Esophagus muscularis mucosa (tissue), 3 donors: ENCODE measurements around the gene COL27A1.

Experiments used
- POLR2A ChIP-seq: fragments of 450-650 bp; IDR thresholded peaks from one replicate; pipeline ENCODE4 v1.6.1; 2017; ENCODE audit warnings: antibody characterized with exemption, moderate library complexity, mild to moderate bottlenecking, low read depth
- TF ChIP-seq, protein P1 (sequence below), 3 experiments: fragments of 200-600 bp in 2 of 3; fragments of 450-650 bp in 1 of 3; sonication (generic) in 2 of 3; IDR thresholded peaks; one replicate each; pipeline ENCODE4 v1.5.1; 2017 to 2019; ENCODE audit warnings: antibody characterized with exemption in 3 of 3, mild to moderate bottlenecking in 2 of 3, moderate library complexity in 1 of 3

DNA sequence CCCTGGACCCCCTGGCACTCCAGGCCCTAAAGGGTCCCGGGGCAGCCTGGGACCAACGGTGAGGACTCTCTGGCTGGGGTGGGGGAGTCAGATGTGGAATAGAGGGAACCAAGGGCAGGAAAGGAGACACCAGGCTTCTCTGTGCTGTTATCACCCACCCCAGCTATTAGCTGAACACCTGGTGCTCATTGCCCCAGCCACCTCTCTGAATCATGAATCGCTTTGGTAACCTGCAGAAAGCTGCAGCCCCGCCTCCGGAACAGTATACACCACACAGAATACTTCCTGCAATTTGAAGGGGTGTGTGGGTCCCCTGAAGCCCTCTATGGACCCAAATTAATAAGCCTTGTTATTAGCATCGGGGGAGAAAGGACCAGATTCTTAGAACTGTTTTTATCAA, 127.2 kb downstream of the COL27A1 start:
- TF ChIP-seq, protein P1, sequence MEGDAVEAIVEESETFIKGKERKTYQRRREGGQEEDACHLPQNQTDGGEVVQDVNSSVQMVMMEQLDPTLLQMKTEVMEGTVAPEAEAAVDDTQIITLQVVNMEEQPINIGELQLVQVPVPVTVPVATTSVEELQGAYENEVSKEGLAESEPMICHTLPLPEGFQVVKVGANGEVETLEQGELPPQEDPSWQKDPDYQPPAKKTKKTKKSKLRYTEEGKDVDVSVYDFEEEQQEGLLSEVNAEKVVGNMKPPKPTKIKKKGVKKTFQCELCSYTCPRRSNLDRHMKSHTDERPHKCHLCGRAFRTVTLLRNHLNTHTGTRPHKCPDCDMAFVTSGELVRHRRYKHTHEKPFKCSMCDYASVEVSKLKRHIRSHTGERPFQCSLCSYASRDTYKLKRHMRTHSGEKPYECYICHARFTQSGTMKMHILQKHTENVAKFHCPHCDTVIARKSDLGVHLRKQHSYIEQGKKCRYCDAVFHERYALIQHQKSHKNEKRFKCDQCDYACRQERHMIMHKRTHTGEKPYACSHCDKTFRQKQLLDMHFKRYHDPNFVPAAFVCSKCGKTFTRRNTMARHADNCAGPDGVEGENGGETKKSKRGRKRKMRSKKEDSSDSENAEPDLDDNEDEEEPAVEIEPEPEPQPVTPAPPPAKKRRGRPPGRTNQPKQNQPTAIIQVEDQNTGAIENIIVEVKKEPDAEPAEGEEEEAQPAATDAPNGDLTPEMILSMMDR (IDR thresholded peaks at IDR 0.05): no peak
- no peak for TF ChIP-seq POLR2A
